DND-41 (cell line): ENCODE measurements around the gene GCAT.

ENCODE experiments used
- ATAC-seq: fragments of 200-7000 bp; cut with Tn5 transposase; 3 replicates; pipeline ENCODE4 v1.9.1; 2021; ENCODE audit warnings: low read depth; ENCODE audit not compliant: insufficient read depth
- DNase-seq: peaks from one replicate; pipeline ENCODE4 v3.0.0-alpha.2; 2020
- H2AFZ ChIP-seq: 2 replicates; pipeline ENCODE4 v1.6.0; 2012; ENCODE audit warnings: low read depth, low read length
- H3K27ac ChIP-seq: 2 replicates; pipeline ENCODE4 v1.5.1; 2012; ENCODE audit warnings: low read length, inconsistent platforms
- H3K27me3 ChIP-seq: fragments of 200-600 bp; sonication (generic); 2 replicates; pipeline ENCODE4 v1.6.0; 2012; ENCODE audit warnings: low read length, mild to moderate bottlenecking, inconsistent platforms; ENCODE audit not compliant: insufficient read depth, poor library complexity
- H3K36me3 ChIP-seq: 2 replicates; pipeline ENCODE4 v1.5.1; 2012; ENCODE audit warnings: low read length, inconsistent platforms; ENCODE audit not compliant: insufficient read depth
- H3K4me1 ChIP-seq: 2 replicates; pipeline ENCODE4 v1.5.1; 2012; ENCODE audit warnings: mild to moderate bottlenecking, low read length; ENCODE audit not compliant: insufficient read depth
- H3K4me2 ChIP-seq: 2 replicates; pipeline ENCODE4 v1.6.0; 2012; ENCODE audit warnings: mild to moderate bottlenecking, moderate library complexity, low read length, inconsistent platforms; ENCODE audit not compliant: insufficient read depth
- H3K4me3 ChIP-seq, 2 experiments: fragments of 200-600 bp in 1 of 2; shearing (Covaris generic) in 1 of 2; 2 replicates each; pipeline ENCODE4 v1.5.1; 2012 to 2016; ENCODE audit warnings: inconsistent platforms in 2 of 2, low read length in 2 of 2, mild to moderate bottlenecking in 2 of 2, low read depth in 1 of 2, moderate library complexity in 1 of 2
- H3K79me2 ChIP-seq: 2 replicates; pipeline ENCODE4 v1.6.0; 2012; ENCODE audit warnings: low read length, inconsistent platforms; ENCODE audit not compliant: insufficient read depth
- H3K9ac ChIP-seq: 2 replicates; pipeline ENCODE4 v1.6.0; 2012; ENCODE audit warnings: low read depth, mild to moderate bottlenecking, inconsistent platforms, low read length, moderate library complexity
- H3K9me3 ChIP-seq: 2 replicates; pipeline ENCODE4 v1.5.1; 2012; ENCODE audit warnings: low read length, moderate library complexity, mild to moderate bottlenecking, inconsistent platforms; ENCODE audit not compliant: insufficient read depth, severe bottlenecking
- H4K20me1 ChIP-seq: 2 replicates; pipeline ENCODE4 v1.6.0; 2012; ENCODE audit warnings: low read length; ENCODE audit not compliant: insufficient read depth
- EZH2 ChIP-seq: IDR thresholded peaks from 3 replicates; pipeline ENCODE4 v1.6.1; 2012; ENCODE audit warnings: borderline replicate concordance, low read depth, mild to moderate bottlenecking, moderate library complexity, low read length, inconsistent platforms; ENCODE audit not compliant: severe bottlenecking
- TF ChIP-seq, protein P1 (sequence below): IDR thresholded peaks from 2 replicates; pipeline ENCODE4 v1.5.1; 2012; ENCODE audit warnings: borderline replicate concordance, low read length, moderate library complexity, mild to moderate bottlenecking; ENCODE audit not compliant: poor library complexity, severe bottlenecking; ENCODE audit errors: extremely low read depth

The GCAT gene

DNA sequence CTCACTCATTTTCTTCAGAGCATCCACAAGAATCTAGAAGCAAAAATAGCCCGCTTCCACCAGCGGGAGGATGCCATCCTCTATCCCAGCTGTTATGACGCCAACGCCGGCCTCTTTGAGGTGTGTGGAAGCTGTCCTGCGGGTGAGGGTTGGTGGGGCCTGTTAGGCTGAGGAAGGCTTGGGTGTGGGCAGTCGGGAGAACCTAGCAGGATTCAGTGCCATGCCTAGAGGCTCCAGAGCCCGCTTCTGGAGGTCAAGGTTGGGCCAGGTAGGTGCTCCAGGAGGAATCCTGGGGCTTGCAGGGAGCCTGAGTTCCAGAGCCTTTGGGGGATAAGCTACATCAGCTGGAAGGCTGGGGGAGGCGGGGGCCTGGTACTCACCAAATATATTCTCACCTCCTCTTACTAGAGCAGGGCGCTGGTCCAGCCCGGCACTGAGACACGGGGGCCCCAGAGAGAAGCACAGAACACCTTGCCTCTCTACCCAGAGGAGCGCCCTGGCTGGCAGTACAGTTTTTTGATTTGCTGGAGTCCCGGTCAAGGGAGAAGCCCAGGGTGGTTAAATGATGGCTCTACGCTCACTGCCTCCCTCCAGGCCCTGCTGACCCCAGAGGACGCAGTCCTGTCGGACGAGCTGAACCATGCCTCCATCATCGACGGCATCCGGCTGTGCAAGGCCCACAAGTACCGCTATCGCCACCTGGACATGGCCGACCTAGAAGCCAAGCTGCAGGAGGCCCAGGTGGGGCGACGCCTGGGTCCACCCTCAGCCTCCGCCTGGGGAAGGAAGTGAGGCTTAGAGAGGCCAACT lies 5.3 kb downstream of the GCAT start:
- Histone ChIP-seq H3K79me2 (peaks cover 22% of the 10 kb centered on the region), H3K4me2 (no peak overlapping the region), H3K27ac (no peak overlapping the region), H3K4me1 (peaks cover 28% of the 10 kb centered on the region), H3K27me3 (no peaks in the 10 kb centered on the region), H4K20me1 (peaks cover 3% of the 10 kb centered on the region; the same call in 1 of the 2 replicates), H3K36me3 (peaks cover 44% of the 10 kb centered on the region), H3K9ac (no peak overlapping the region), H3K9me3 (no peaks in the 10 kb centered on the region), H2AFZ (no peak overlapping the region), H3K4me3 (no peak overlapping the region)
- TF ChIP-seq EZH2 = no peak
- TF ChIP-seq, protein P1, sequence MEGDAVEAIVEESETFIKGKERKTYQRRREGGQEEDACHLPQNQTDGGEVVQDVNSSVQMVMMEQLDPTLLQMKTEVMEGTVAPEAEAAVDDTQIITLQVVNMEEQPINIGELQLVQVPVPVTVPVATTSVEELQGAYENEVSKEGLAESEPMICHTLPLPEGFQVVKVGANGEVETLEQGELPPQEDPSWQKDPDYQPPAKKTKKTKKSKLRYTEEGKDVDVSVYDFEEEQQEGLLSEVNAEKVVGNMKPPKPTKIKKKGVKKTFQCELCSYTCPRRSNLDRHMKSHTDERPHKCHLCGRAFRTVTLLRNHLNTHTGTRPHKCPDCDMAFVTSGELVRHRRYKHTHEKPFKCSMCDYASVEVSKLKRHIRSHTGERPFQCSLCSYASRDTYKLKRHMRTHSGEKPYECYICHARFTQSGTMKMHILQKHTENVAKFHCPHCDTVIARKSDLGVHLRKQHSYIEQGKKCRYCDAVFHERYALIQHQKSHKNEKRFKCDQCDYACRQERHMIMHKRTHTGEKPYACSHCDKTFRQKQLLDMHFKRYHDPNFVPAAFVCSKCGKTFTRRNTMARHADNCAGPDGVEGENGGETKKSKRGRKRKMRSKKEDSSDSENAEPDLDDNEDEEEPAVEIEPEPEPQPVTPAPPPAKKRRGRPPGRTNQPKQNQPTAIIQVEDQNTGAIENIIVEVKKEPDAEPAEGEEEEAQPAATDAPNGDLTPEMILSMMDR = no peak
- no peak for DNase-seq
- no peak for ATAC-seq

DNA sequence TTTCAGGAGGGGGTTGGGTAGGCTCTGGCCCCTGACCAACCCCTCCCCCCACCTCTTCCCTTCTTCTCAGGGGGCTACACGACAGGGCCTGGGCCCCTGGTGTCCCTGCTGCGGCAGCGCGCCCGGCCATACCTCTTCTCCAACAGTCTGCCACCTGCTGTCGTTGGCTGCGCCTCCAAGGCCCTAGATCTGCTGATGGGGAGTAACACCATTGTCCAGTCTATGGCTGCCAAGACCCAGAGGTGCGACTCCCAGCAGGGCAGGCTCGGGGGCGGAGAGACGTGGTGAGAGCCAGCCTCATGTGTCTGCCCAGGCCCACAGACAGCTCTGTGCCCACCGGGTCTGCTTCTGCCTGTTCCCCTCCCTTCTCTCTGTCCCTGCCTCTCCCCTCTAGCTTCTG lies 7.9 kb downstream of the GCAT start:
- Histone ChIP-seq H3K27me3 (no peaks in the 10 kb centered on the region), H3K79me2 (0 out of 2 replicates have a peak, but pooled peaks cover 4% of the 10 kb centered on the region), H3K4me2 (no peak overlapping the region), H3K4me1 (peaks cover 7% of the 10 kb centered on the region), H3K9me3 (no peaks in the 10 kb centered on the region), H2AFZ (no peak overlapping the region), H4K20me1 (no peaks in the 10 kb centered on the region; the same call in 1 of the 2 replicates), H3K36me3 (peaks cover 40% of the 10 kb centered on the region), H3K9ac (no peak overlapping the region), H3K4me3 (no peak overlapping the region), H3K27ac (no peak overlapping the region)
- ATAC-seq (no peak), DNase-seq (no peak)
- TF ChIP-seq, protein P1 = no peak
- TF ChIP-seq EZH2 = no peak

DNA sequence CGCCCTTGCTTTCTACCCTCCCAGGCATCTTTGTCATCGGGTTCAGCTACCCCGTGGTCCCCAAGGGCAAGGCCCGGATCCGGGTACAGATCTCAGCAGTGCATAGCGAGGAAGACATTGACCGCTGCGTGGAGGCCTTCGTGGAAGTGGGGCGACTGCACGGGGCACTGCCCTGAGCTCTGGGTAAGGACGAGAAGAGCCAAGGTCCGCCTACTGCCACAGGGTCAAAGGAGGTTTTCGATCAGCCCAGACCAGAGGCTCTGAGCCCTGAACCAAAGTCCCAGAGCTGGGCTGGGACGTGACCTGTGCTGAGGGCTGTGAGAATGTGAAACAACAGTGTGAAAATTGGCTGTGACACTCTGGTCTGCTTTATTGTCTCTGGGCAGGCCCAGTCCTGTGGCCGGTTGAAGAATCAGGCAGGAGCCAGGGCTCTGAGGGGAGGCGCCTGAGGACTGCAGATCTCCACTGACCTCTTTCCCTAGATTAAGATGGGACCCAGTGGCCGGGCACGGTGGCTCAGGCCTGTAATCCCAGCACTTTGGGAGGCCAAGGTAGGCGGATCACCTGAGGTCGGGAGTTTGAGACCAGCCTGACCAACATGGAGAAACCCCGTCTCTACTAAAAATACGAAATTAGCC lies 8.9 kb downstream of the GCAT start:
- ATAC-seq = no peak
- H3K79me2 ChIP-seq = no peaks in the 10 kb centered on the region
- TF ChIP-seq, protein P1 = no peak
- TF ChIP-seq EZH2 = no peak
- peaks cover 40% of the 10 kb centered on the region for H3K36me3 ChIP-seq
- H3K4me2 ChIP-seq = no peak overlapping the region
- no peaks in the 10 kb centered on the region for H3K27me3 ChIP-seq
- no peak overlapping the region for H2AFZ ChIP-seq
- no peaks in the 10 kb centered on the region; the same call in 1 of the 2 replicates for H4K20me1 ChIP-seq
- no peak for DNase-seq
- peaks cover 7% of the 10 kb centered on the region for H3K4me1 ChIP-seq
- no peak overlapping the region for H3K4me3 ChIP-seq
- H3K27ac ChIP-seq = no peak overlapping the region
- no peak overlapping the region for H3K9ac ChIP-seq
- no peaks in the 10 kb centered on the region for H3K9me3 ChIP-seq
